Measurements from ENCODE around the gene TMEM165. TPM values are rescaled to one million over a fixed set of nuclear protein-coding genes. Genes with fewer than 3 reads are reported as not detected.

TMEM165 gene
- total and polyA plus RNA-seq, 2 donors (not counting 3 experiments of a cell fraction or from before 2014, with no cell fraction given): 144 to 177 TPM

DNA sequence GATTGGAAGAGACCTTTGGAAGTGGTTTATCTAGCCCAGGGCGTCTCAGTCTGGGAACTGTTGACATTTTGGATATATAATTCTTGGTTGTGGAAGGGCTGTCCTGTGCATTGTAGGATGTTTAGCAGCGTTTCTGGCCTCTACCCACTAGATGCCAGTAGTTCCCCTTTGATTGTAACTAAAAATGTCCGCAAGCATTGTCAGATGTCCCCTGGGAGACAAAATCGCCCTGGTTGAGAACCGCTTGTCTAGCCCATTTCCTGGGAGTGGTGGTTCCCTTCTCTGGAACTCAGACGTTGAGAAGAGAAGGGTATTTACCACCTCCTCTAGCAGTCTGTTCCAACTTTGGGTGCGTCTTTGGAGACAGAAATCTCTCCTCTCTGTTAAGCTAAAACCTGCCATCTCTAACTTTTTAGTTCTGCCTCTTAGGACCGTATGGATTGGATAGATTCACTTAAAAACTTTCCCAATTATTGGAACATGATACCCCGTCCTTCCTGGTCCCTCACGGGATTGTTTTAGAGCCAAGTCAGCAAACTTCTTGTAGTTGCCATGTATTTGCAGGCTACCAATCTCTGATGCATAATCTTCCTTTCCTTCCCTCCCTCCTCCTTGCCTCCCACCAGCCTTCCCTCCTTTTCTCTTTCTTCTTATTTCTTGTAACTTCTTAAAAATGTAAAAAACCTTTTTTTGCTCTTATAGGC is 13.9 kb downstream of the TMEM165 start:
- dilution Hi-C loops (cut with MboI; ENCODE audit: extremely low pct_ligation_motif_present, low sequenced_read_pairs) (no loop called here), intact Hi-C loops (cut with micrococcal nuclease) (no loop called here)
- DNase-seq (ENCODE audit: low read depth, low spot score) (no peak), FAIRE-seq (no peak)
- TF ChIP-seq JUN (IDR thresholded peaks at IDR 0.05; ENCODE audit: borderline replicate concordance, insufficient read depth, insufficient read length, low read depth) (no peak), GATA2 (IDR thresholded peaks at IDR 0.05; ENCODE audit: insufficient read depth, insufficient read length, low read depth, low read length) (no peak)
- H3K9me3 ChIP-seq (replicated peaks; ENCODE audit: control insufficient read depth, insufficient read depth, low read length): no peaks in the 10 kb centered on the region
- H3K36me3 ChIP-seq (ENCODE audit: control insufficient read depth in 2 of 2, extremely low read depth in 1 of 2, insufficient read depth in 2 of 2, low read length in 2 of 2): peaks cover 13 to 15% of the 10 kb centered on the region in 2 experiments
- no peak overlapping the region for H3K4me3 ChIP-seq (replicated peaks in 1 of 3; ENCODE audit: insufficient read depth in 1 of 3, low read depth in 1 of 3, low read length in 3 of 3)
- ChIA-PET CTCF (interaction anchor here (0.9 to 3.0 kb wide), 5 partner anchors 11 to 145 kb away, joined by 3 to 12 read pairs (median 5); no protein-coding TSS in a partner anchor), POLR2A (no interaction called here)
- no peak overlapping the region for H2AFZ ChIP-seq (ENCODE audit: low read depth, low read length)
- H3K9me1 ChIP-seq (replicated peaks; ENCODE audit: control insufficient read depth, extremely low read depth, insufficient read depth, low read length): no peaks in the 10 kb centered on the region
- no peak overlapping the region for H3K27ac ChIP-seq (ENCODE audit: insufficient read depth, low read depth, low read length)
- BruUV-seq (replicated peaks): no TSS peak
- H3K4me2 ChIP-seq (ENCODE audit: insufficient read depth, low read length): no peak overlapping the region
- peaks cover 19% of the 10 kb centered on the region for H4K20me1 ChIP-seq (replicated peaks; ENCODE audit: control insufficient read depth, extremely low read depth, insufficient read depth, low read length)
- peaks cover 95% of the 10 kb centered on the region for H3K79me2 ChIP-seq (ENCODE audit: control insufficient read depth, insufficient read depth, low read length)
- H3K4me1 ChIP-seq (ENCODE audit: control insufficient read depth, extremely low read depth, insufficient read depth, low read length): no peaks in the 10 kb centered on the region
- H3K27me3 ChIP-seq (ENCODE audit: control insufficient read depth in 2 of 2, insufficient read depth in 2 of 2, low read length in 2 of 2): no peaks in the 10 kb centered on the region
- no peak overlapping the region for H3K9ac ChIP-seq (replicated peaks; ENCODE audit: extremely low read depth, insufficient read depth, low read length)

DNA sequence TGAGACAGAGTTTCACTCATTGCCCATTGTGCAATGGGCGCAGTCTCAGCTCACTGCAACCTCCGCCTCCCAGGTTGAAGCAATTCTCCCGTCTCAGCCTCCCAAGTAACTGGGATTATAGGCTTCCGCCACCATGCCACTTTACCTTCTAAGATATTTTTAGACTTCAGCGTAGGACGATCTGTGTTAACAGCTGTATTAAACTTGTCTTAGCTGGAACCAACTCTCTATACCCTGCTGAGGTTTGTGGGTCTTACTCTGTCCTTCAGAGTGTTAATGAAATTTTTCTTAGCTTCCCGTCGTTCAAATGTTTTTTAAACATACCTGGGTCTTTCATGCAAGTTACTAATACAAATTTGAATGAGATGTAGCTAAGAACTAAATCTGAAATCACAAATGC is 14.7 kb downstream of the TMEM165 start:
- no peak overlapping the region for H2AFZ ChIP-seq (ENCODE audit: low read depth, low read length)
- H3K4me3 ChIP-seq (replicated peaks in 1 of 3; ENCODE audit: insufficient read depth in 1 of 3, low read depth in 1 of 3, low read length in 3 of 3): no peak overlapping the region
- dilution Hi-C loops (cut with MboI; ENCODE audit: extremely low pct_ligation_motif_present, low sequenced_read_pairs): no loop called here
- no peak overlapping the region for H3K4me2 ChIP-seq (ENCODE audit: insufficient read depth, low read length)
- H3K27me3 ChIP-seq (ENCODE audit: control insufficient read depth in 2 of 2, insufficient read depth in 2 of 2, low read length in 2 of 2): no peaks in the 10 kb centered on the region
- peaks cover 18% of the 10 kb centered on the region for H4K20me1 ChIP-seq (replicated peaks; ENCODE audit: control insufficient read depth, extremely low read depth, insufficient read depth, low read length)
- H3K4me1 ChIP-seq (ENCODE audit: control insufficient read depth, extremely low read depth, insufficient read depth, low read length): no peaks in the 10 kb centered on the region
- ChIA-PET POLR2A (no interaction called here), CTCF (interaction anchor here (1.0 to 3.0 kb wide), 6 partner anchors 12 to 144 kb away, joined by 3 to 12 read pairs (median 5); partner anchors contain the start of gene SRD5A3)
- no TSS peak for BruUV-seq (replicated peaks)
- H3K9me3 ChIP-seq (replicated peaks; ENCODE audit: control insufficient read depth, insufficient read depth, low read length): no peaks in the 10 kb centered on the region
- TF ChIP-seq EZH2 (IDR thresholded peaks at IDR 0.05; ENCODE audit: borderline replicate concordance, low read depth, low read length, severe bottlenecking): no peak
- TF ChIP-seq FOS (IDR thresholded peaks at IDR 0.05; ENCODE audit: borderline replicate concordance, insufficient read depth, low read length): no peak
- no peak for TF ChIP-seq MYC (IDR thresholded peaks at IDR 0.05; ENCODE audit: low read depth, low read length)
- no peak for TF ChIP-seq JUN (IDR thresholded peaks at IDR 0.05; ENCODE audit: borderline replicate concordance, insufficient read depth, insufficient read length, low read depth)
- TF ChIP-seq POLR2AphosphoS5 (IDR thresholded peaks at IDR 0.05; ENCODE audit: insufficient read depth, low read depth, low read length): no peak
- TF ChIP-seq GATA2 (IDR thresholded peaks at IDR 0.05; ENCODE audit: insufficient read depth, insufficient read length, low read depth, low read length): no peak
- TF ChIP-seq, protein P1, sequence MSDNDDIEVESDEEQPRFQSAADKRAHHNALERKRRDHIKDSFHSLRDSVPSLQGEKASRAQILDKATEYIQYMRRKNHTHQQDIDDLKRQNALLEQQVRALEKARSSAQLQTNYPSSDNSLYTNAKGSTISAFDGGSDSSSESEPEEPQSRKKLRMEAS (IDR thresholded peaks at IDR 0.05; ENCODE audit: insufficient read depth, insufficient read length): no peak
- intact Hi-C loops (cut with micrococcal nuclease): no loop called here
- DNase-seq (ENCODE audit: low read depth, low spot score) (no peak), FAIRE-seq (no peak)
- no peaks in the 10 kb centered on the region for H3K9me1 ChIP-seq (replicated peaks; ENCODE audit: control insufficient read depth, extremely low read depth, insufficient read depth, low read length)
- H3K79me2 ChIP-seq (ENCODE audit: control insufficient read depth, insufficient read depth, low read length): peaks cover 95% of the 10 kb centered on the region
- peaks cover 14 to 15% of the 10 kb centered on the region in 2 experiments for H3K36me3 ChIP-seq (ENCODE audit: control insufficient read depth in 2 of 2, extremely low read depth in 1 of 2, insufficient read depth in 2 of 2, low read length in 2 of 2)
- no peak overlapping the region for H3K27ac ChIP-seq (ENCODE audit: insufficient read depth, low read depth, low read length)
- H3K9ac ChIP-seq (replicated peaks; ENCODE audit: extremely low read depth, insufficient read depth, low read length): no peak overlapping the region

All from endothelial cell of umbilical vein (primary cell).